Fibroblast of villous mesenchyme (primary cell): ENCODE measurements around the gene SERPINA9. TPM values are rescaled to one million over a fixed set of nuclear protein-coding genes. Genes with fewer than 3 reads are reported as not detected.

Source experiments
- DNase-seq: peaks from one replicate; pipeline ENCODE4 v3.0.0-alpha.2; 2010; ENCODE audit warnings: low read depth
- H3K4me3 ChIP-seq: 2 replicates; pipeline ENCODE4 v1.5.1; 2011; ENCODE audit warnings: low read depth, mild to moderate bottlenecking, low read length
- total RNA-seq: library from RNA; depleted of rRNA; stranded (reverse); fragments of >200 nt; gene quantifications from 2 replicates; pipeline ENCODE4 v1.2.3, GENCODE V29; 2012
- TF ChIP-seq, protein P1 (sequence below): IDR thresholded peaks from 2 replicates; pipeline ENCODE4 v1.5.1; 2012; ENCODE audit warnings: low read depth, mild to moderate bottlenecking, low read length; ENCODE audit not compliant: insufficient read depth

Gene SERPINA9
- total RNA-seq, 1 donor, result not detected

- TF ChIP-seq, protein P1, sequence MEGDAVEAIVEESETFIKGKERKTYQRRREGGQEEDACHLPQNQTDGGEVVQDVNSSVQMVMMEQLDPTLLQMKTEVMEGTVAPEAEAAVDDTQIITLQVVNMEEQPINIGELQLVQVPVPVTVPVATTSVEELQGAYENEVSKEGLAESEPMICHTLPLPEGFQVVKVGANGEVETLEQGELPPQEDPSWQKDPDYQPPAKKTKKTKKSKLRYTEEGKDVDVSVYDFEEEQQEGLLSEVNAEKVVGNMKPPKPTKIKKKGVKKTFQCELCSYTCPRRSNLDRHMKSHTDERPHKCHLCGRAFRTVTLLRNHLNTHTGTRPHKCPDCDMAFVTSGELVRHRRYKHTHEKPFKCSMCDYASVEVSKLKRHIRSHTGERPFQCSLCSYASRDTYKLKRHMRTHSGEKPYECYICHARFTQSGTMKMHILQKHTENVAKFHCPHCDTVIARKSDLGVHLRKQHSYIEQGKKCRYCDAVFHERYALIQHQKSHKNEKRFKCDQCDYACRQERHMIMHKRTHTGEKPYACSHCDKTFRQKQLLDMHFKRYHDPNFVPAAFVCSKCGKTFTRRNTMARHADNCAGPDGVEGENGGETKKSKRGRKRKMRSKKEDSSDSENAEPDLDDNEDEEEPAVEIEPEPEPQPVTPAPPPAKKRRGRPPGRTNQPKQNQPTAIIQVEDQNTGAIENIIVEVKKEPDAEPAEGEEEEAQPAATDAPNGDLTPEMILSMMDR, result no peak
- H3K4me3 ChIP-seq, result no peak overlapping the region
- DNase-seq, result no peak
Observed at GRCh38 chr14:94449930-94450329, 26.1 kb downstream of the SERPINA9 start.

DNA sequence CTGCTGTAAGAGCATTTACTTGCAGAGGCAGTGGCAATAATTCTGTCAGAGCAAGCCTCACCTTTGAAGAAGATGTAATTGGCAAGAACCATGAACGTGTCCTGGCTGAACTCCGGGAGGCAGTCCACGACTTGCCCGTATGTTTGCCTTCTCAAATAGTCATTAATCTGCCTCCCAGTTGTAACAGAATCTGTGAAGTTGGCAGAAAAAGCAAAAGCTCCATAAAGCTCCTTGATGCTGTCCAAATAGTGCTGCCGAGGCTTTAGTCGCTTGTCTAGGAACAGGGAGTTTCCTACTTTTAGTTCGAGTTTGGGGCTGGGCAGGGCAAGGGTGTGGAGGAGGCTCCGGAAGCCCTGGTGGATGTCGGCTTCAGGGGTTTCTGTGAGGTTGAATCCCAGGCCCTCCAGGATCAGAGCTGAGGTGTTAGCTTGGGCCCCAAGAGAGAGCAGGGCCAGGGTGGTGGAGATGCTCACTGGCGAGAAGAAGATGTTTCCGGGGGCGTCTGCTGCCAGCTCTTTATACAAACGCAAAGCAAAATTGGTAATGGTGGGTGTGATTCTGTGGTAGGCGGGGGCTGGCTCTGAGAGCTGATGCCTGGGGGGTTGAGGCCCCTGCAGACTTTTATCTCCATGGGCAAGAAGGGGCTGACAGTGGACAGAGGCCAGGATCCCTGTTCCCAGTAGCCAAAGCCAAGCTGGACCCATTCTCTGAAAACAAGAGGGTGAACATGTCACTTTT is 27.8 kb downstream of the SERPINA9 start:
- H3K4me3 ChIP-seq, result no peak overlapping the region
- DNase-seq, result no peak
- TF ChIP-seq, protein P1, result no peak

DNA sequence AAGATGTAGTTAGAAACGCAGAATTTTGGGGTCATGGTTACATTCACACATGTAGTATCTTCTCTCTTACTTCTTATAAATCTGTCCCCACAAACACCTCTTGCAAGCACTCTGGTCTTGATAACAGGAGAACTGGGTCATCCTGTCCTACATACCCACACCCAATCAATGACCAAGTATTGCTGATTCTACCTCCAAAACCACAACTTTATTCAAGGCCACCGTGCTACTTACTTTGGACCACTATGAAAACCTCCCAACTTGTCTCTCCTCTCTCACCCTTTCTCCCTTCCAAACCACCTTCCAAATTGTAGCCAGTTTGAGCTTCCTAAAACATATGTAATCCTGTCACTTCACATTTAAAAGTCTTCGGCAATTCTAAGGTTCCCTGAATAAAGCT is 28.8 kb downstream of the SERPINA9 start:
- TF ChIP-seq, protein P1, result no peak
- DNase-seq, result no peak
- H3K4me3 ChIP-seq, result no peak overlapping the region

- H3K4me3 ChIP-seq, result no peak overlapping the region
- no peak for DNase-seq
- TF ChIP-seq, protein P1, result no peak
Observed at GRCh38 chr14:94446126-94446525, 29.9 kb downstream of the SERPINA9 start.

- TF ChIP-seq, protein P1, result no peak
- no peak overlapping the region for H3K4me3 ChIP-seq
- no peak for DNase-seq
Observed at GRCh38 chr14:94445003-94445402, 31.0 kb downstream of the SERPINA9 start.

DNA sequence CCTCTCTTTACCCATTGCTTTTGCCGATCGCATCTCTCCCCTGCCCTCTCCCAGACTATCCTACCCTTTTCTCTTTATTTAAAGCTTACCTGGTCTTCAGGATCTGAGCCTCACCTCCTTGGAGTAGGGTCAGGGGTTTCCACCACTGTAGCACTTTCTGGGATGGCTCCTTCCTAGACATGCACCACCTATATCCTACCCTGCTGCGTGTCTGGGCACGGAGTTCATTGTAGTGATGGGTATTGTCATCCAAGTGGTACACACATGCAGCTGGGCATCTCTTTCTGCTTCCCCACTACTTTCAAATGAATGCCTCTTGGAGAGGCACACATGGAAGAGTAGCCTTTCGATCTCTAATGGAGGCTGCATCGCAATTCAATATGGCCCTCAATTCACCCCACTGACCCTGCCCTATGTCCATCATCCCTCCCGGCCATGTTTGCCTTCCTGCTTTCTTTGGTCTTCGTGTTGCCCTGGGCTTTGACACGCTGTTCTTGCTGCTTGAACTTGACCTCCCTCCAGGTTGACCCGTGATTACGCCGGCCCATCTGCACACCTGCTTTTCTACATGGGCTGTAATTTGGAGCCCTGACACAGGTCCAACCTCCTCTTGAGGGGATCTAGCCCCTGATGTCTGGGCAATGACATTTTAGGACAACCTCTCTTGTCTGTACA is 34.3 kb downstream of the SERPINA9 start:
- TF ChIP-seq, protein P1, result no peak
- H3K4me3 ChIP-seq, result no peak overlapping the region
- no peak for DNase-seq

DNA sequence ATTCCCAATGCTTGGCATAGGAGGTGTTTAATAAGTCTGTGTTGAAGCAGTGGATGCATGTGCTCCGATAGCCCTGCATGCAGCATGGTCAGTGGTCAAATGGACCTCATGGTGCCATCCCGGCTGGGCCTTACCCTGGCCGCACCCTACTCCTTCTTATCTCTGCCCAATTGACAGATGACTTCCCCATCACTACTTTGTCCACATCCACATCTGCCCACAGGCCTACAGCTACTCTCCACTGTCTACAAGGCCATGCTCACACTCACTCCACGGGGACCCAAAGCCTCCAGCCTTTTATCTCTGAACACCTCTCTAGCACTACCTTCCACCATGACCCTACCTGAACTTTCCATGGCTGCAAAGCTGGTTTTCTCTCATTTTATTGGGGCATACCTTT is 34.9 kb downstream of the SERPINA9 start:
- TF ChIP-seq, protein P1, result no peak
- no peak for DNase-seq
- H3K4me3 ChIP-seq, result no peak overlapping the region
